ENCODE measurements around the gene FRAT1. TPM values are rescaled to one million over a fixed set of nuclear protein-coding genes. Genes with fewer than 3 reads are reported as not detected.
"Not testable (repeated sequence)": the region's sequence is repeated elsewhere in the genome, so short reads cannot be mapped to it uniquely, and the experiment has no call there.

Gene FRAT1, protein sequence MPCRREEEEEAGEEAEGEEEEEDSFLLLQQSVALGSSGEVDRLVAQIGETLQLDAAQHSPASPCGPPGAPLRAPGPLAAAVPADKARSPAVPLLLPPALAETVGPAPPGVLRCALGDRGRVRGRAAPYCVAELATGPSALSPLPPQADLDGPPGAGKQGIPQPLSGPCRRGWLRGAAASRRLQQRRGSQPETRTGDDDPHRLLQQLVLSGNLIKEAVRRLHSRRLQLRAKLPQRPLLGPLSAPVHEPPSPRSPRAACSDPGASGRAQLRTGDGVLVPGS
- total RNA-seq (2014; rRNA removed; shearing (Covaris generic)) = 1.1 and 2.9 TPM in 2 replicates

DNA sequence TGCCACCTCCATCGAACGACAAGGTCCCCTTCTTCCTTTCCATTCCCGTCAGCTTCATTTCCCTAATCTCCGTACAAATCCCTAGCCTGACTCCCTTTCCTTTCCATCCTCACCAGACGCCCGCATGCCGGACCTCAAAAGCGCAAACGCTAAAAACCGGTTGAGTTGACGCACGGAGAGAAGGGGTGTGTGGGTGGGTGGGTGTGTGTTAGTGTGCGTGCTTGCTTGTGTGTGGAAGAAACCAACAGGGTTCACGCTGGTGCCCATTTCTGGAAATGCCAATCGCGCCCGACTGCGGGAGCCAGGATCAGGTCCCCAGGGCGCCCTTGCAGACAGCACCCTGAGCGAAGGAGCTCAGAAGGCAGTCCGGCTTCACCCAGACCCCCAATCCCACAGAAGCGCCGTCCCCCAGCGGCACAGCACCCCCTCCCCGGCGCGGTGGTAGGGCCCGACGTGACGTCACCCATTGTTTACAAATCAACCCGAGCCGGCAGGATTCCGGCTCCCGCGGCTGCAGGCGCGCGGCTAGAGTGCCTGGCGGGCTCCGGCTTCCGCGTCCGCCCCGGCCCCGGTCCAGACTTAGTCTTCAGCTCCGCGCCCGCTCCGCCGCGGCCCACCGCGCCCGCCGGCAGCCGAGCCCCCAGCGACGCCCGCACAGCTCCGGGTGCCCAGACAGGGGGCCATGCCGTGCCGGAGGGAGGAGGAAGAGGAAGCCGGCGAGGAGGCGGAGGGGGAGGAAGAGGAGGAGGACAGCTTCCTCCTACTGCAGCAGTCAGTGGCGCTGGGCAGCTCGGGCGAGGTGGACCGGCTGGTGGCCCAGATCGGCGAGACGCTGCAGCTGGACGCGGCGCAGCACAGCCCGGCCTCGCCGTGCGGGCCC is at the start of gene FRAT1:
FRAT1 (plus strand) TSS at position 500 of the 880 bp plus-strand sequence; CDS start at position 683, 183 bp downstream.
- peak; percentile 81 for DNase-seq (ENCODE audit: low read depth)

DNA sequence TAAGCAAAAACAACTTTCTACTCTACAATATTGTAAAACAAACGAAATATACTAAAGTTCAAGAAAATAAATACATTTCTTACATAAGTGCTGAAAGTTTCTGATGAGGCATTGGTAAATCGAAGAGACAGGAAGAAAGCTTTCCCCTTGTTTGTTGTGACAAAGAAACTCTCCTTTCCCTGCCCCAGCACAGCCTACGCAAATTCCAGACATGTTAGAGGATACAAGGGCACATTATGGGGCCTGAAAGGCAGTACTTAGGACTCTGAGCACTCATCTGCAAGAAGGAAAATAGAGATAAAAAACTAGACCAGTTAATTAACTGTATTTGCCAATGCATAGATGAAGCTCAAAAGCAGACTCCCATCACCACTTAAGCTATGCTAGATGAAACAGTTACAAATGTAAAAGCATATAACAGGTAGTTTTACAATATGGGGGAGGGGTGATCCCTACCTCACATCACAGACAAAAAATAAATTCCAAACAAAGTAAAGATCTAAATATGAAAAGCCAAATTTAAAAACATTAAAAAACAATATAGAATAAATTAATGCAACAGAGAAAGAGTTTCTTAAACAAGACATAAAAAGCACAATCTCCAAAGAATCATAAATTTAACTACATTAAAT is 48.4 kb upstream of the FRAT1 start:
- DNase-seq (ENCODE audit: low read depth) = no peak

DNA sequence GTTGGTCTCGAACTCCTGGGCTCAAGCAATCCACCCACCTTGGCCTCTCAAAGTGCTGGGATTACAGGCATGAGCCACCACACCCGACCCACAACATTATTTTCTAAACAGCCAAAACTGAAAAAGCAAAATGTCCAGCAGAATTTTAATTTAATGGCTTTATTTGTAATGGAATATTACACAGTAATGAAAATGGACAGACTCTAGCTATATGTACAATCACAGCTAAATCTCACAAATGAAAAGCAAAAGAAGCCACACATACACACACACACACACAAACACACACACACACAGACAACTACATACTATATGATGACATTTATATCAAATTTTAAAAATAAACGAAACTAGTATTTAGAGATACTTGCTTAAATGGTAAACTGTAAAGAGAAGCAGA is 45.4 kb upstream of the FRAT1 start:
- DNase-seq (ENCODE audit: low read depth) = no peak

DNA sequence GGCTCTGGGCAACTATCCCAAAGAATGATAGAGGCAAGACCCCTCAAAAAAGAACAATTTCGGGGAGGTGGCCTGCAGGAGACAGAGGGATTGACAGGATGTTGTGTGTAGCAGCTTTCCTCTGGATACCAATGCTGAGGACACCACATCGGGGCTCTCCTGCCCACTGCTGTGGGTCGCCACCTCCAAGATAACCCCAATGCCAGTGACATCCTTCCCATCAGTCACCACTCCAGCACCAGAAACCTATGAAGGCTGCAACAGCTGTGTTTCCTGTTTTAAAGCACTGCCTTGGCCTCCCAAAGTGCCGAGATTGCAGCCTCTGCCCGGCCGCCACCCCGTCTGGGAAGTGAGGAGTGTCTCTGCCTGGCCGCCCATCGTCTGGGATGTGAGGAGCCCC is 44.2 kb upstream of the FRAT1 start:
- DNase-seq (ENCODE audit: low read depth) = no peak

DNA sequence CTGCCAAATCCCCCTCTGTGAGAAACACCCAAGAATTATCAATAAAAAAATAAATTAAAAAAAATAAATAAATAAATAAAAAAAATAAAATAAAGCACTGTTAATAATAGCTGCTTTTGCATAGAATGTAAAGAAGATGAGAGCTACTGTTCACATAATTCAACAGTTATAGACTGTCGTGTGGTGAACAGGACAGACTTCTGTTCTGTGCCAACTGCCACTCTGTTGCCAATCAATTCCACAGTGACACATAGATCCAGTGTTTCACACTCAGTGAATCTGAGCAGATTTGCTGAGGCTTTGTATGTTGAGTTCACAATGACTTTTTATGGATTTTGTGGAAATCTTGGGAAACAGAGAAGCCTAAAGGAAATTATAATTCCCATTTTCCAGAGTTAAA is 41.5 kb upstream of the FRAT1 start:
- DNase-seq (ENCODE audit: low read depth) = no peak

DNA sequence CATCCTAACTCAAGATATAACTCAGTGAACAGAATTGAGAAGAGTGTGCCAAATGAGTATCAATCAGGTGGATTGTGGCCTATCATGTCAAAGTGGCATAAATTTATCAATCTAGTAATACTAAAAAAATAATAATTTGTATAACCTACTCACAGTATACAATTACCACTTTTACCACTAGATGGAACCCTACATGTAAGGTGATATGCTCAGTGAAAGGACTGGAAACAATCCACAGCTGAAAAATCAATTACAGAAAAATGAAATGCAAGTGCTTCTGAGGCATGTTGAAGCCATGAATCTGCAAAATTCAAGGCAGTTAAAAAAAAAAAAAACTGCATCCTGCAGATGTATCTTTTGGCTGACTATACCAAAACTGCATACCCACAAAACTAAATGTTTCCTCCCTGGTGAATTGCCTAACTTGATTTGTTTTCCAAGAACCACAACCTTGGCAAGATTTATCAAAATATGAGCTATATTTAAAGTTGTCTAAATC is 40.5 kb upstream of the FRAT1 start:
- DNase-seq (ENCODE audit: low read depth) = peak; percentile 67

DNA sequence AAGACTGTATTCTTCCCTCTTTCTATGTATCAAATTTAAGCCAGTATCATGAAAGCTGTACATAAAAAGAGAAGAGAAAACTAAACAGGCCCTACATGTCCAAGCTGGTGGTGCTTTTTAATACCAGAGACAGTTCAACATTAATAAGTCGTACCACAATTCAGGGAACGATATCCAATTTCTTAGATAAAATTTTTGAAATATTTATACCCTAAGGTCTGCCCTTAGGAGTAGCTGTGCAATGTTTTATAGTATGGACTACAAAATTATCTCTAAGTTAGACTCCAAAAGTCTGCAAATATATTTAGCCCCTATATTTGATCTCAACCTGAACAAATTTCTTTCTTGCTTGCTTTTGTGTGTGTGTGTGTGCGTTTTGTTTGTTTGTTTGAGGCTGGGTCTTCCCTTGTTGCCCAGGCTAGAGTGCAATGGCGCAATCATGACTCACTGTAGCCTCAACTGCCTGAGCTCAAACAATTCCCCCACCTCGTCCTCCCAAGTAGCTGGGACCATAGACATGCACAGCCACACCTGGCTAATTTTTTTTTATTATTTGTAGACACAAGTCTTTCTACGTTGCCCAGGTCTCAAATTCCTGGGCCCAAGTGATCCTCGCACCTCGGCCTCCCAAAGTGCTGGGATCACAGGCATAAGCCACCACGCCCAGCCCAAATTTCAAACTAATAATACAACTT is 39.8 kb upstream of the FRAT1 start:
- DNase-seq (ENCODE audit: low read depth) = peak; percentile 40

DNA sequence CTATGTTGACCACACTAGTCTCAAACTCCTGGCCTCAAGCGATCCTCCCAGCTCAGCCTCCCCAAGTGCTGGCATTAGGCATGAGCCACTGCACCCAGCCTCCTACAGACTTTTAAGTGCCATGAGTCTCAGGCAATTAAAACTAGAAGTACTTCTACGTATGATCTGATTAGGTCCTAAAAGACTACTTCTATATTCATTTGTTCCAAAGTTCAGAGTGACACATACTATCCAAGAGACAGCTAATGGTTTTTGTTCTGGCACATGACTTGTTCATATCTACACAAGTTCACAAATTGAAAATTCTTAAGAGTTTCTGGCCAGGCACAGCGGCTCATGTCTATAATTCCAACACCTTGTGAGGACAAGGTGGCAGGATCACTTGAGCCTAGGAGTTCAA is 38.3 kb upstream of the FRAT1 start:
- DNase-seq (ENCODE audit: low read depth) = no peak

DNA sequence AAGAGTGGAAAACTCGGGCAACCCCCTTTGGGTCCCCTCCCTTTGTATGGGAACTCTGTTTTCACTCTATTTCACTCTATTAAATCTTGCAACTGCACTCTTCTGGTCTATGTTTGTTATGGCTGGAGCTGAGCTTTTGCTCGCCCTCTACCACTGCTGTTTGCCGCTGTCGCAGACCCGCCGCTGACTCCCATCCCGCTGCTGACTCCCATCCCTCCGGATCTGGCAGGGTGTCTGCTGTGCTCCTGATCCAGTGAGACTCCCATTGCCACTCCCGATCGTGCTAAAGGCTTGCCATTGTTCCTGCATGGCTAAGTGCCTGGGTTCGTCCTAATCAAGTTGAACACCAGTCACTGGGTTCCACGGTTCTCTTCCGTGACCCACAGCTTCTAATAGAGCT is 29.0 kb upstream of the FRAT1 start:
- DNase-seq (ENCODE audit: low read depth) = not testable (repeated sequence)

DNA sequence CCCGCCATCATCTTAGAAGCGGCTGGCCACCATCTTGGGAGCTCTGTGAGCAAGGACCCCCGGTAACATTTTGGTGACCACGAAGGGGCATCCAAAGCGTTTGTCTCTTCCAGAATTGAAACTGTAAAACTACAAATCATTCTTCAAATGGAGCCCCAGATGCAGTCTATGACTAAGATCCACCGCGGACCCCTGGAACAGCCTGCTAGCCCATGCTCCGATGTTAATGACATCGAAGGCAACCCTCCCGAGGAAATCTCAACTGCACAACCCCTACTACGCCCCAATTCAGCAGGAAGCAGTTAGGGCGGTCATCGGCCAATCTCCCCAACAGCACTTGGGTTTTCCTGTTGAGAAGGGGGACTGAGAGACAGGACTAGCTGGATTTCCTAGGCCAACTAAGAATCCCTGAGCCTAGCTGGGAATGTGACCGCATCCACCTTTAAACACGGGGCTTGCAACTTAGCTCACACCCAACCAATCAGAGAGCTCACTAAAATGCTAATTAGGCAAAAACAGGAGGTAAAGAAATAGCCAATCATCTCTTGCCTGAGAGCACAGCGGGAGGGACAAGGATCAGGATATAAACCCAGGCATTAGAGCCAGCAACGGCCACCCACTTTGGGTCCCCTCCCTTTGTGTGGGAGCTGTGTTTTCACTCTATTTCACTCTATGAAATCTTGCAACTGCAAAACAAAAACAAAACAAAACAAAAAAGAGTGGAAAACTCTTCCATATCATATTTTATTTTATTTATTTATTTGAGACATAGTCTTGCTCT is 28.3 kb upstream of the FRAT1 start:
- DNase-seq (ENCODE audit: low read depth) = not testable (repeated sequence)

DNA sequence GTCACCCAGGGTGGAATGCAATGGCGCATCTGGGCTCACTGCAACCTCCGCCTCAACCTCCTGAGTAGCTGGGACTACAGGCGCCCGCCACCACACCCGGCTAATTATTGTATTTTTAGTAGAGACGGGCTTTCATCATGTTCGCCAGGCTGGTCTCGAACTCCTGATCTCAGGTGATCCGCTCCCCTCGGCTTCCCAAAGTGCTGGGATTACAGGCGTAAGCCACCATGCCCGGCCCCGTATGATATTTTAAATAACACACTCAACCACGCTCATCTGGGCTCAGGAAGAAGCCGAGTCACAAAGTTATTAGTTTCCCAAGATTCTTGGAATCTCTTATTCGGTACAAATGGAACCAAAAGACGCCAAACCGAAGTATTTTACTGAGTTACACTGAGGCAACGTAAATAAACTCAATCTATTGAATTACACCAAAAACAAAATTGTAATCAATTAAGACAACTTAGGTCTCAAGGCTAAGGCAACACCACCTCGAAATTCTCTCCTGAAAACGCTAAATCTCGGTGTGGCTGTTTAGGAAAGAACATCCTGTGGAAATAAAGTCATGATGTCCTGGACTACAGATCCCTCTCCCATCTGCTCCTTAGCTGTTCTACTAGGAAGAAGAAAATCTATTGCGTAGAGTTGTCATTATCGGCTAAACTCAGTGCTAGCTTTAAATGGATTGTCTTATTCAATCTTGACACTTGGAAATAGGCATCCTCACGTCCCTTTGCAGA is 27.5 kb upstream of the FRAT1 start:
- DNase-seq (ENCODE audit: low read depth) = no peak

DNA sequence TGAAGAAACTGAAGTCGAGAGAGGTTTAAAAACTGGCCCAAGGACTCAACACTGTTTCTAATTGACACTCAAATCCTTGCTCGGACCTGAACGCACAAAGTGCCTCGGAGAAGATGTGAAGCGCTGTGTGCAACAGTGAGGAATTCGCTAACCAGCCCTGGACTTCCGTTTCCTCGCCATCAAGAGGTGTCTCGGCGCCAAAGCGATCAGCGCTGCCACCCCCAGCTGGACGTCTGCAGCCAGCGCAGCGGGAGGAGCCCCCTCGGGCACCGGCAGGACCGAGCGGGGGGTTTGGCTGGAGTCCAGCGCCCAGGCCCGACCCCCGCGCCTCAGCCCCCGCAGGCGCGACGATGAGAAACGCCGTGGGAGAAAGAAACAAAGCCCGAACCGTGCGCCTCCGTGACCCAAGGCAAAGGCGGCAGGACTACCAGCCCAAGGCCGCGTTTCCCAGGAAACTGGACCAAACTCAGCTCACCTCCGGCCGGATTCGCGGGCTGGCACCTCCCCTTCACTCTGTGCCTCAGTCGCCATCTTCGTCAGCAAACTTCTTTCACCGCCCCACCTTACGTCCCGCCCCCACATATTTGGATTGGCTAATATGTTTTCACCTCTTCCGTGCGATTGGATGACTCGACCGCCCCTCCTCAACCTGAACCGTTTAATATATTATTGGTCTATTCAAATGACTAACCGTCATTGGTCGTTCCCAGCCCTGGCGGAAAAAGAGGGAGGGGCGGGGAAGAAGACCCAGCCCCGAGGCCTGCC is 26.8 kb upstream of the FRAT1 start, which contains the start of gene ARHGAP19:
ARHGAP19 (minus strand) TSS at position 541 of the 765 bp plus-strand sequence; CDS start at position 531, 10 bp downstream.
- DNase-seq (ENCODE audit: low read depth) = peak; percentile 99

DNA sequence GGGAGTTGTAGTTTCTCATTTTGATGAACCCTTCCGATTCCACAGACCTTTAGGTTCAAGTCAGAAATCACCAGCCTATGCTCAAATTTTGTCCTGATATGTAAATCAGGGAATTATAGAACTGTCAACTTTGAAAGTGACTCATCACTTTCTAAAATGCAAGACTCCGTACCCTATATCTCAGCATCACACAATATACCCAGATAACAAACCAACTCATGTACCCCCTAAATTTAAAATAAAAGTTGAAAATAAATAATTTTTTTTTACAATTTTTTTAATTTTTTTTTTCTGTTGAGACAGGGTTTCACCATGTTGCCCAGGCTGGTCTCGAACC is 26.2 kb upstream of the FRAT1 start:
- DNase-seq (ENCODE audit: low read depth) = no peak

DNA sequence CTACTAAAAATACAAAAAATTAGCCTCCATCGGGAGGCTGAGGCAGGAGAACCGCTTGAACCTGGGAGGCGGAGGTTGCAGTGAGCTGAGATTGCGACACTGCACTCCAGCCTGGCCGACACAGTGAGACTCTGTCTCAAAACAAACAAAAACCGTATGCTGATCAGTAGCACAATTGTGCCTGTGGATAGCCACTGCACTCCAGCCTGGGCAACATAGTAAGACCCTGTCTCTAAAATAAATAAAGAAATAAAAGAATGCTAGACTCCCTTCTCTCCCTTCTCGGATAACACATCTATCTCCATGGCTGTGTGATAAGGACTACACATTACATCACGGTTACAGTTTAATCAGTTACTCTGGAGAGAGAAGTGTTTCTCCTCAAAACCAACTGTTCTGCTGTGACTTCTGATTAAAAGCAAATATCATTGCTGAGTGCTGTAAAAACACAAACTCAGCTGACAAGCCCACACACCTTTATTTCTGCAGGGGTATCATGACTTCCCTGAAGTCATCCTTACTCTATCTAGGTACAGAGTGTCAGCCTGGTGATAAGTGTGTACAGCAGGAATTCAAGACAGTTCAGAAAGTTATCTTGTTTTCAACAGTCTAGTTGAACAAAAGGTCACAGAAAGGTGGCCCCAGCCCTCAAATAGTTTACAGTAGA is 21.4 kb upstream of the FRAT1 start:
- DNase-seq (ENCODE audit: low read depth) = no peak

DNA sequence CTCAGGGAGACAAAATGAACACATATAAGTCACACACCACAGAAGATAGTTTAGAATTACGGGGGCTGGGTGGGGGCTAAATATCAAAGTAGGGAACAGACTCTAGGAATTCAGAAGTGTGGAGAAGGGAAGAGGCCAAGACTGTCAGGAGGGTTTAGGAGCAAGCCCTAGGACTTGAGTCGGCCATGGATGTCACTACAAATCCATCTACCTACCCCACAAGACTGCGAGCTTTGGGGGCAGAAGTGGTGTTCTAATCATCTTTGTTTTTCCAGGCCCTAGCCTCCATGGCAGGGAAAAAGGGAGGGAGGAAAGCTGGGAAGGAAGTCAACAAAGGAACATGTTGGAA is 20.9 kb upstream of the FRAT1 start:
- DNase-seq (ENCODE audit: low read depth) = peak; percentile 6

DNA sequence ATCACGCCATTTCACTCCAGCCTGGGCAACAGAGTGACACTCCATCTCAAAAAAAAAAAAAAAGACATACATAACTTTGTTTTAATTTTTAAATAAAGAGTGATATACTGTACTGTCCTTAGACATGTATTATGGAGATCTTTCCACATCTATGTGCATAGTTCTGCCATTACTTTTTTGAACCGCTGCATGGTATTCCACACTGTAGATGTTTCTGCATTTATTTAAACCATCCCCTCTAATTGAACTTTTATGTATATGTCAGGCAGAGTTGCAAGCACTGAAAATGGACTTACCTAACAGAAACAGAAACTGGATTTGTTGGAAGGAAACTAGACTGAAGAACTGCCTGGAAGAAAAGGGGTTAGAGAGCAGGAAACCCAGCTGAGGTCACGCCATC is 18.1 kb upstream of the FRAT1 start:
- DNase-seq (ENCODE audit: low read depth) = no peak

DNA sequence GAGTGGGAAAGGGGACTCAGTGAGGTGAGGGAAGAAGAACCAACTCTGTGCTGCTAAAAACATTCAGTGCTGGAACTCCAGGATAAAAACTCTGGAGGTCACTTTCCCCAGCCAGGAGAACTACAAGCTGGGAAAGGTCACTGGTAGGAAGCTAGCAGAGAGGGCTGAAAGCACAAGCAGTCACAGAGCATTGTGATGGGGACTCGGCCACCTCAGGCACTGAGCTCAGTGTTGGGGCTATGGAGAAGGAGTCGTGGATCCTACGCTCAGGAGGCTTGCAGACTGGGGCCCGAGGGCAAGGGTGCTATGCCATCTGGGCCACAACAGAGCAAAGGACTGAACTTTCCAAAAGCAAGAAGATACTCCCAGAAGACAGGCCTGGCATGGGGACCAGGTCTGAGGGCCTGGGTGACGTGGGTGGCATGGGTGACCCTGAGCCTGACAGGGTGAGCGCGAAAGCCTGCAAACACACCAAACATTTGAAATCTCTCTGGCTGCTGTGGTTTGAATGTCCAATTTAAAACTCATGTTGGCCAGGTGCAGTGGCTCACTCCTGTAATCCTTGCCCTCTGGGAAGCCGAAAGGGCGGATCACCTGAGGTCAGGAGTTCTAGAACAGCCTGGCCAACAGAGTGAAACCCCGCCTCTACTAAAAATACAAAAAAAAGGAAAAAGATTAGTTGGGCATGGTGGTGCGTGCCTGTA is 16.8 kb upstream of the FRAT1 start:
- no peak for DNase-seq (ENCODE audit: low read depth)

DNA sequence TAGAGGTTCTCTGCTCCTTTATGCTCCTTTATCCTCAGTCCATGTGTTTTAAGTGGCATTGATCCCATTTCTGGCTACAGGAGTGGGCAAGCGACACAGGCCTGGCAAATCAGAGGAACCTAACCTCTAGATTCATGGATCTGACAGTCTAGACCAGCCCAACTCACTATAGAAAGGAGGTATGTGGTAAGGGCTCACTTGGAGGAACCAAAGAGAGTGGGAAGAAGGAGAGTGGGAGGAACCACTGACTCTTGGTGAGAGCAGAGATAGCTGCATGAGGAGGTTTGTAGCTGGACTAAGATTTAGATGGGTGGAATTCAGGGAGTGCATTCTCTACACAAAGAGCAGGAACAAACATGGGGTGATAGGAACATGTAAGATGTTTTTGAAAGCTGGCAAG is 11.6 kb upstream of the FRAT1 start:
- DNase-seq (ENCODE audit: low read depth) = no peak
